Activated CD4-positive, alpha-beta T cell treated with anti-CD3 and anti-CD28 coated beads for 1 hour (primary cell): ENCODE results near the gene CACNA1C.

Experiments used
- DNase-seq: peaks from one replicate; pipeline ENCODE4 v3.0.0-alpha.2; 2020

CACNA1C gene

DNA sequence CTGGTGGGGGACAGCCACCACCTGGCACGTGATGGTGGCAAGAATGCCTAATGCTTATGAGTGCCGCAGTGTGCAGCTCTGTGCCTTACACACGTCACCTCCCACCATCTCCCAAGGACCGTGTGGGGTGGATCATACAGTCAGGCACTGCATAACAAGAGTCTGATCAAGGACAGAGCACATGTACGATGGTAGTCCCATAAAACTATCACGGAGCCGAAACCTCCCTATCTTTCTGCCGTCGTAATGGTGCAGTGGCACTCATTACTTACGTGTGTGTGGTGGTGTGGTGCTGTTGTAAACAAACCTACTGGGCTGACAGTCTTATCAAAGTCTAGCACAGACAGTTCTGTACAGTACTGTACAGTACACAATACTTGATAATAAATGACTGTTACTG lies 89.3 kb downstream of the CACNA1C start:
- DNase-seq: no peak

DNA sequence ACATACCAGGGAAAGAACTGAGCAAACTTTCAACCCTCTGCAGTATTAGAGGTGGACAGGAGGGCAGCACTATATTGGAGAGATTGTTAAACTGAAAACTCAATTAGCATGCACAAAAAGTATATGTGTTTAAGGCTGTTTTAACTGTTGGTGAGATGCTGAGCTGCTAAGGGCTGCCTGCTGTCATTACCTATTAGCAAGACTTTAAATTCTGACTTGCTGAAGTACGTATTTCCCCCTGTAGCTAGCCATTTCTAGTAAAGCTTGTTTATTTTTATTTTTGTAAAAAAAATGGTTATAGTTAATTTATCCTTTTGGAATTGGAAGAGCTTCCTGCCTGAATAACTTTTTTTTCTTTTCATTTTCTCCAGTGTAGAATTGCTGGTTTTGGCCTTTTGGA lies 92.2 kb downstream of the CACNA1C start:
- no peak for DNase-seq

DNA sequence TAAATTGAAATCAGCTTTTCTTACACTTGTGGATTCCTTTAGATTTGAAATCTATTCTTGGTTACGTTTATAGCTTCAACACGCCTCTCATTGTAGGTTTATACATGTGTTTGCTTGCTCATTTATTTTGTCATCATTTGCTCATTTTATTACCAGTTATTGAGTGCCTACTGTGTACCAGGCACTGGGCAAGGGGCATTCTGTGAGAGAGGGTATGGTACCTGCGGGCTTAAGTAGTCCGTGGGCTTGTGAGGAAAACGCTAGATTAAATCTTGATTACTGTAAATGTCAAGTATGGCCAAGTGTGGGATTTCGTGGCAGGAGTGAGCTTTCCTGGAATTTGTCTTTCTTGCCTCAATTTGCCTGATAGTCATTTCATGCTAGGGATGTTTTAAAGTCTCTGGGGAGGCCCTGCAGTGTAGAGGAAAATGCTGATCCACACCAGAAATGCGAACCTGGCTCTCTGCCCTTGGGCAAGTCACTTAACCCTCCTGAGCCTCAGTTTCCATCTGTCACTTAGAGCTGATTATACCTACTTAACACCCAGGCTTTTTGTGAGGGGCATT lies 92.7 kb downstream of the CACNA1C start:
- no peak for DNase-seq

DNA sequence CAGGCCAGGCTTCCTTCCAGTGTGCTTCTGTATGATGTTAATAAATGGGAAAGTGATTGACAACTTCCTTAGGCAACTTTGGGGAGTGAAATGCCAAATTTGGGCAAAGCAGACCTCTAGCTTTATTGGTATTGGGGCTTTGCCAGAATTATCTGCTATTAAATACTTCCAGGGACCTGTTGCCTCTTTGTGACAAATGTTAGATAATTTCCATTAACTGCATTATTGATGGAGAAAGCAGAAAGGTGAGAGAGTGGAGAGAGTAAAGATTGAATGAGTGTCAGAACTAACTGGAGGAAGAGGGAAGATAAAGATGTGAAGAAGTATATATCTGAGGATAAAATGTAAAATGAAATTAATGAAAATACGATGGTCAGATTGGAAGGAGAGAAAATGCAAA lies 94.5 kb downstream of the CACNA1C start:
- no peak for DNase-seq

DNA sequence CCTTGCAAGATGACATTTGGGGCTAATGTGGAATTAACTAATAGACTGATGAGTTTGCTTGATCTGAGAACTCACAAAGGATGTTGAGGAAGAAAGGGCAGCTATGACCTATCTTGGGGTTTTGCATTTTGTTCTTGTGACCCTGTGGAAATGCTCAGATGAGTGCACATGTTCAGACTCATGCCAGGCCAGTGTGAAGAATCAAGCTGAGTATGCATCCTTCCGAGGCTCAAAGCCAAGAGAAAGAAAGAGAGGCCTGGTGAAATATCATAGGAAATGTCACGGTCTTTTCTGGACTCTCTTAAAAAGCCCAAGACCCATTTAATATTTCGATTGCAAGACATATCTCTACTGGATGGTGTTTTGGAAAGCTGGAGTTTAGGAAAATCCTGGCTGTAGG lies 96.3 kb downstream of the CACNA1C start:
- DNase-seq: no peak

DNA sequence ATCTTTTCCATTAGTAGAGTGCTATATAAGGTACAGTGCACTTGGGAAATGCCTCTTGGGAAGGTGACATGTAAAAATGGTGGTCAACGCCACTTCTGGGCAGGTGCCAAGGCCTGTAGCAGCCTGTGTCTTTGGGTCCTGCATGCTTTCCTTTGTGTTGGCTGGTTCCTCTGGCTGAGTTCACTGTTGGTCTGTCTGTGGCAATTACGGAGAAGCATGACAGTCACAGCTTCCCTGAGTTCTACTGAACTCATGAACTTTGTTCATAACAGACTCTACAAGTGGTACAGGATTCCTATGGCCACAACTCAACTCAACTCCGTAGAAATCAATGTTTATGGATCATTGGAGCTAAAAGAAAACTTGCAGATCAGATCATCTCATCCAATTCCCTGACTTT lies 98.0 kb downstream of the CACNA1C start:
- no peak for DNase-seq

DNA sequence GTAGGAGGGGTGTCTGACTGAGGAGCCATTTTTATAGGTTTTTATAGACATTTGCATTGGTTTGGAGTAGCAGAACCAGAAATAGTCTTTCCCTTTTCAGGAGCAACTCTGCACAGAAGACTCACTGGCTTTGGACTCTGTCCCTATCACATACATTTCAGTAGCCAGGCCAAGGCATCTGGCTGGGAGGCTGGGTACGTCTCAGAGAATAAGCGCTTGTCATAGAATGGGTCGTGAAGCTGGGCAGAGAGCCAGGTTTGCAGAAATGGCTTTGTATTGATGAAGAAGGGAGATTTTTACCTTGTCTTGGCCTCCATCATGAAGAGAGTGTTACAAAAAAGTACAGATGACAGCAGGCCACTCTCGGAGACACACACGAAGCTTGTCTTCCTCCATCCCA lies 98.6 kb downstream of the CACNA1C start:
- no peak for DNase-seq

DNA sequence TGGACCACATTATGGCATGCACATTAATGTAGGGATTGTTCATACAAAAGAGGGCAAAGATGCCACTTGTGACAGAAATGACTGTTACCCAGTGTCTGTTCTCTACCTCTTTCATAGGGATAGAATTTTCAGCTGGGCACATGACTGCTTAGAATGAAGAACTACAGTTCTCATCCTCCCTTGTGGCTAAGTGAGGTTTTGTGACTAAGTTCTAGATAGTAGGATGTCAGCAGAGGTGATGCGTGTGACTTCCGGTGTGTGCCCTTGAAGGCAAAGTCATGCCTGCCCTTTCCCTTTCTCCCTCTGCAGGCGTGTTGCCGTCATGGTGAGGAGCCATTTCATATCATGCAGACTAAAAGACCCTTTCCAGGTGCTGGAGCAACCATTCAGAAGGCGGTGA lies 99.3 kb downstream of the CACNA1C start:
- DNase-seq: no peak

DNA sequence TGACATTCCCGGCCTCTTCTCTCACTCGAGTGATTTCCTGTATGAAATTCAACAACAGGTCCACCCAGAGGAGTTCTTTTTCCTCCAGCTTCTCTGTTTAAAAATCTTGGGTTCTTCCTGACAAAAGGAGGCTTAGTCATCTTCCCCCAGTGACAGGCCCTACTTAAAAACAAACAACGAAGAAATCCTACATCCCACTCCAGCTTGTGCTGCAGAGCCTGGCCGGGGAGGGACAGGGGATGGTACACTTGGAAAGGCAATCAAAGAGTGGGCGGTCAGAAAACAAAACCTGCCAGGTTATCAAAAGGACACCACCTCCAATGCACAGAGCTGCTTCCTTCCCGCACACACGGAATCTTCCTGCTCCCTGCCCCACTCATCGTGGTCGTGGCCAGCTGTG lies 101.3 kb downstream of the CACNA1C start:
- DNase-seq: no peak

DNA sequence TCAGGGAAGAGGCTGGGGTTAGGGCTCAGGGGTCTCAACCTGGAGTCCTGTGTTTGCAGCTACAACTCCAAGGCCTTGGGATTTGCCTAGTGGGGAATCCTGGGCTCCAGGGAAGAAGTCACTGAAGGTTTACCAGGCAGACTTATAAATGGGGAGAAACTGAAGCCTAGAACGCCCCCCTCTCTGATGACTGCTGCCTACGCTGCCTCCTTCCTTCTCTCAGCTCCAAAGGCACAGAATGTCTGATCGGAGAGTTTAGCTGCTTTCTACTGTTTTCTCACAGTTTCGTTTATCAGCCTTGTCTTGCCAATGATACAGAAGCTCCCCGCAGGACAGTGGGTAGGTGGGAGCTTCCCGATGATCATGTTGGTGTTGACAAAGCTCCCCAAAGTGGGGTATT lies 101.7 kb downstream of the CACNA1C start:
- DNase-seq: no peak

DNA sequence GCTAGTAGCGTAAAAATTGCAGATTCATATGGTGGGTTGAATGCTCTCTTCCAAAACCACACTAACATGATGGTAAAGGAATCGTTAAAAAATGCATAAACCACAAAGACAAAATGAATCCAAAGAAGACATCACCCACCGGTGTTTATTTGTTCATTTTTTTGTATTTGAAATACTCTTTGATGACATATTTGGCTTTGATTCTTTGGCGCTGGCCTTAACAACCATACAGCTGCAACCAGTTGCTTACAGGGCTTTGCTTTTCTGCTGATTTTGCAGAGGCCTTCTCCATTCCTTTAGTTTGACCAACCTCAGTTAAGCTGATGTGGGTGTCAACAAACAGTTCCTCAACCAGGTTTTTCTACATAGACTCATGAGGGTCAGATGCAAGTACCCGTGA lies 103.5 kb downstream of the CACNA1C start:
- no peak for DNase-seq

DNA sequence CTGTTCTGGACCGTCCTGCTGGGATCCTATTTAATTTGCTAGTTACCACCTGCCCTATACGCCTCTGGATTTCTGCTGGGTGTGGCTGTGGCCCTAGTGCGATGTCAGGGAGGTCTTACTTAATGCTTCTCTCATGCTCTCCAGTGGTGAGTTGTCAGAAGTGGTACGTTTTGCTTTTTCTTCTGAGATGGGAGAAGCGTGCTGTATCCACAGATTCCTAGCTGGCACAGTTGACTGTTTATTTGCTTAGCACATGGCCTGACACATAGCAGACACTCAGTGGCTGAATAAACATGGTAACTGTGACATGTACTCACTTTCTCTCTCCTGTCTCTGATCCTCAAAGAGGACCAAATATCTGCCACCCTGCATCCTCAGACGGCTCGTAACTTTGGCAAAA lies 107.3 kb downstream of the CACNA1C start:
- DNase-seq: no peak

DNA sequence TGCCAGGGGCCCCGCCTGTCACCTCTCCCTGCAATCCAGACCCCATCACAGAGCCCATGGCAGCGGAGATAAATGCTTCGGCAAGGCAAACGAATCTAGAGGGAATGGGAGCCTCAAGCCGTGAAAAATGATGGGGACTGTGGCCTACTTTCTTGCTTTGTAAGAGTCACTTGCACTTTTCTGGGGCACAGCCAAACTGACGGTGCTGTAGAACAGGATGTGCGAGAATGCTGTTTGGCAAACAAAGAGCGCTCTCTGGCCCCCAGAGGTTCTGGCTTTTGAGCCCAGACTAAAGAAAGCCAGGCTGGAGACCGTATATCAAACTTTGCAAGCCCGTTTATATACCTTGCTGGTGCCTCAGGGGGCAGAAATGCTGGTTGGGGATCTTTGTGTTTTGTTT lies 108.7 kb downstream of the CACNA1C start:
- no peak for DNase-seq

DNA sequence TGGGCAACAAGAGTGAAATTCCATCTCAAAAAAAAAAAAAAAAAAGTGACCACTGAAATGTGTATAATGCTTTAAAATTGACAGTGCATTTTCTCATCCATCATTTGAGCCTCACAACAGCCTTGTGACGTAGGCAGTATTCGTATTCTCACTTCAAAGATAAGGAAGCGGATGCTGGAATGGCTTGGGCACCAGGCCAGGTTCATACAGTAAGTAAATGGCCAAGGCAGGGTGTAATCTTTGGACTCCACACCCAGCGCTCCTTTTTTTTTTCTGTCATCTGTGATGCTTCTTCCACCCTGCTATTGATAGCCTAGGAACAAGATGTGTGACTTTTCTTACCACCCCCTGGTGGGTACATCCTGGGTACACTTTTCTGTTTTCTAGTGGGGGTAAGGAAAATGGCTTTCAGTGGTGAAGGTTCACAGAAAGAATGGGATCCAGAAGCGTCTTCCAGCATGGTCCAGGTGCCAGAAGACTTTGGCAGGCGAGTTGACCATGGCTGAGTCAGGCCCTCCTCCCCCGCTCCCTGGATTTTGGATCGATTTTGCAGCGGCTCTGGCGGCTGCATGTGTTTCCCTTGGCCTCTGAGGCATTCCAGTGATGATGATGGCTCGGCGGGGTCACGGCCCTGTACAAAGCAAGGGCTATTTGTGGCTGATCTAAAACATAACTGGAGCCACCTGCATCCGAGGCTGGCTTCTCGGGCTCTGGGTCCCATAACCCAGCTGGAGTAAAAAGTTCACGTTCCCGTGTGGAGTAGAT lies 110.6 kb downstream of the CACNA1C start:
- no peak for DNase-seq

DNA sequence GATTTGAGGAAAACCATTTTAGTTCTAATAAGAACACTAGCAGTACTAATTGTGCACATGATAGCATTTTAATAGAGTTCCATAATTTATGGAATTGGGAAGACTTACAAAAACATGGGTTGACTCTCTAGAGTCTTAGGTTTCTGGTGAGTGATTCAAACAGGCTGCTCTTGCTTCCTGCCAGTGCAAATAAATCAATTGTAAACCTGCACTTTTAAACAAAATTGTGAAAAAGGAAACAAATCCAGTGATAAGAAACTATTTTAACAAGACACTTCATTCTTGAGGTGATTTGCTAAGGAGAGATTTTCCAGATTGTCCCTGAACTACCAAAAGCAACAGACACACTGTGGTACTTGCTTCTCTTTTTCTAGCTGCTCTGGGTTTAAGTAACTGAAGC lies 112.2 kb downstream of the CACNA1C start:
- DNase-seq: no peak

DNA sequence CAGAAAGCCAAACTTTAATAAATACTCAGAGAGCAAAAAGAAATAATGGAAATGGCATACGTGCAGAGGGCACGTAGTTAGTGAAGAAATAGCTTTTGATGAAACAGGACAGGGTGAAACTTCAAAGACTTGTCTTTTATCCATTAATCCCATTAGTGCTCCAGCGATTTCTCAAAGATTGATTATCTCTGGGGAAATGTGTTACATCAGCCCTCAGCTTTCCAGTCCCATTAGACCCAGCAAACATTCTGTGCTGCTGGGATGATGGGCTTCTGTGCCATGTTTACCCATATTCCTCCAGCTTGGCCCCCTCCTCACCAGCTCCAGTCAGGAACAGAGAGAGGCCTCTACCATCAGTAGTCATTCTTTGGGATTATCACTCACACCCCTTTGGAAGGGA lies 113.1 kb downstream of the CACNA1C start:
- DNase-seq: no peak

DNA sequence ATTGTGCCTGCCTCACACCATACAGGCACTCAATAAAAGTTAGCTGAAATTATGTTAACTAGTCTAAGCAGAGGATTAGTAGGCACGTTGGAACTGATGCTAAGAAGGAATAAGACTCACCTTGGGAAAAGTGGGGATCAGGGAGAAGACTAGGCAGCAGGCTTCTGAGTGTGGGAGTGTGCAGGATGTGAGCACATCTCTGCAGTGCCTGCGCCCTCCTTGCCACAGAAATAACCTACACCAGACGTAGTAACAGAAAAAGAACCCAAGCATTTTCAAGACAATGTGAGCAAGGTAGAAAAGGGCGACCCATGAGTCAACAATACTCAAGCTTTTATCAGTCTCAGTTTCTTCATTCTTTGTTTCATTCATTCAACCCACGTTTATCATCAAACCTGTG lies 113.9 kb downstream of the CACNA1C start:
- DNase-seq: no peak

DNA sequence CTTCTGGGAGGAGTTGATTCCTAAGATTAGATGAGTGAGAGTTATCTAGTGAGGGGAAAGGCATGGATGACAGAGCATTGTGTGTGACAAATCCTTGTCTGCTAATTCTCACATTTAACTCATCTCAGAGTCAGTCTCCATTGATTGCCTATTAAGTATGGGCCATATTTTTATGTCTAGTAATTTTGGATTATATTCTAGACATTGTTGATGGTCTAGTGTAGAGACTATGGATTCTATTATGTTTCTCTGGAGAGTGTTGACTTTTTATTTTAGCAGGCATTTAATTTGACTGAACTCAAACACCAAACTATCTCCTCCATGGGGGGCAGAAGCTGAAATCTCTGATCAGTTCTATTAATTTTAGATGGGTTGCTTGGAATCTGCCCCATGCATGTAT lies 114.4 kb downstream of the CACNA1C start:
- DNase-seq: no peak

DNA sequence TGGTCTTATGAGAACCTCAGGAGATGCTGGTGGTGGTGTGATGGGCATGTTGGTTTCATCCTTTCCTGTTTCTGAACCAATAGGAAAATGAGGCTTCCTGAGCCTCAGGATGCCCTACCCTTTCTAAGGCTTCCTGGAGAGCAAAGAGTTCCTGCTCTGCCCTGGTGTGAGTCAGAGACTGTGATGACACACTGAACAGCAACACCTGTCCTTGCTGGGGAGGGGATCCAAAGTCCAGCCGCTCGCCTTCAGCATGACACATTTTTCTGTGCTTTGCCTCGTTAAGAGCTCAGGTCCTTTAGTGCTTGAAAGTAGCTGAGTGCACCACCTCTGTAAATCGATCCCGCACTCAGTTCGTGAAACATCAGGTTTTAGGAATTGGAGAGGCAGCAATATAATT lies 116.0 kb downstream of the CACNA1C start:
- no peak for DNase-seq

DNA sequence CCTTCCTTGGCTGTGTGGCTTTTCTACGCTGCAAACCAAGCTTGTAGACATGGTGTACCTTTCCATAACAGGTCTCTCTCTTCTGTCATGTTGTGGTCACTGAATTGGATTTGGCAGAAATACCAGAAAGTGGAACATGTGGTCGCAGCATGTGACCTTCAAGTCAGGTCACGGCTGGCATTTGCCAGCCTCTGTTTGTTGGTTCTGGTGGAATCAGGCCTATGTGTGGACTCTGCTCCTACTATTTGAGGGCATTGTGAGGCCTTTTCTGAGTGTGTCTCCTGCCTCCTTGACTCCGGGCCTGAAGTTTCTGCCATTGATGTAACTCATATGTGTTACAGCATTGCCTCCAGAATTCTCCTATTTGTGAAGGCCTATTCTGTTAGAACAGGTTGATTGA lies 116.7 kb downstream of the CACNA1C start:
- no peak for DNase-seq

DNA sequence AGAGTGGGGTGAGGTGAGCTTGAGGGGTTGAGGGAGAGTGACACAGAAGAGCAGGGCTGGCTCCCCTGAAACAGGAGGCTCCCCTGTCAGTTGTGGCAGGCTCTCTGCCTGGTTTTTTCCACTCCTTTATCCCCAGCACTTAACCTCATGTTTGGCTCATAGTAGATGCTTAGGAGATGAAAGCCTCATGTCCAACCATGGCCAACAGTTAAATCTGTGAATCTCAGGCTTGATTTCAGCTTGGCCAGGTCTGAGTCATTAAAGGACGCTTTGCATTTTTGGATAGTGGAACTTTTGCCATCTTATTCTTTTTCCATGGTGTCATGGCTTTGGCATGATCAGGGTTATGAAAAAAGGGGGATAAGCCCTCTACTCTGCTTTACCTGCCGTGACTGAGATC lies 117.2 kb downstream of the CACNA1C start:
- no peak for DNase-seq

DNA sequence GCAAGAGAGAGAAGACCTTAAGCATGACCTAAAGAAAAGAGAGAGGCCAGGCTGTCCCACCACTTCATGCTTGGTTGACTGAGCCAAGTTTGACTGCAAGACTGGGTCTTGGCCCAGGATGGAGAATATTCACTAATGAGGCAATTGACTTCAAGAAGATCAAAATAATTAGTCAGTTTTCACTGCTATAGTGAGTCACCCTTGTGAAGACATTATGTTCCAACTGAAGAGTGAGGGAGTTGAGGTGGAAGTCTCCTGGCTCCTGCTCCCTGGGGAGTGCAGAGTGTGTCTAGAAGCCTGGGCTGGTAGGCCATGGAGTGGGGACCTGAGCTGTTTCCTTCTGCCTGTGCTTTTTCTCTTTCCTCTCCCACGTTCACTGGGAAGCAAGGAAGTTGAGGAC lies 117.6 kb downstream of the CACNA1C start:
- no peak for DNase-seq

DNA sequence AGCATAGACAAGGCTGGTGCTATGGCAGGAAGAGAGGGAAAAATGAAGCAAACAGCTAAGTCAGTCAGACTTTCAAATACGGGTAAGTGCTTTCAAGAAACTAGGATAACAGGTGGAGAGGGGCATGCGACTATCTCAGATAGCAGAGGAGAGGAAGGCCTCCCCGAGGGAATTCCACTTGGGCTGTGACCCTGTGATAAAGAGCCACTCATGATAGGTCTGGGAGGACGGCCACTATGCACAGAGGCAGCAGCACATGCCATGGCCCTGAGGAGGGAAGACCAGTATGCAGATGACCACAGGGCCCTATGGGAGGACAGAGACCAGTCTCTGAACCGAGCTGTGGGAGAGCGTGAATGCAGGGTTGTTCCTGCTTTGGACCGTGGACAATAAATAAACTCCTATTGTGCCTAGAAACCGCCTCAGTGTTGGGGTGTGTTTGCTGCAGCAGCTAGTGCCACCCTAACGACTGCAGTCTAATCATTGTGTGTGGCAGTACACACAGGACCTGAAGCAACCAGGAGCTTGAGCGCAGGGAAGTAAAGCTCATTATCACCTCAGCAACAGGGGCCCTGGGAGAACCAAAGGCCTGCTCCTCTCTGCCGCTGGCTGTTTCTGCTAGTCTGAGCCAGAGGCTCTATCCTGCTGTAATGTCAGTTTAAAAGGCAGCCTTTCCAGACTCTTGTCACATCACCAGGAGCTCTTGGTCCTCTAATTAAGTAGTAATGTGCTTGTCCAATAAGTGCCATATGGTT lies 119.1 kb downstream of the CACNA1C start:
- no peak for DNase-seq

DNA sequence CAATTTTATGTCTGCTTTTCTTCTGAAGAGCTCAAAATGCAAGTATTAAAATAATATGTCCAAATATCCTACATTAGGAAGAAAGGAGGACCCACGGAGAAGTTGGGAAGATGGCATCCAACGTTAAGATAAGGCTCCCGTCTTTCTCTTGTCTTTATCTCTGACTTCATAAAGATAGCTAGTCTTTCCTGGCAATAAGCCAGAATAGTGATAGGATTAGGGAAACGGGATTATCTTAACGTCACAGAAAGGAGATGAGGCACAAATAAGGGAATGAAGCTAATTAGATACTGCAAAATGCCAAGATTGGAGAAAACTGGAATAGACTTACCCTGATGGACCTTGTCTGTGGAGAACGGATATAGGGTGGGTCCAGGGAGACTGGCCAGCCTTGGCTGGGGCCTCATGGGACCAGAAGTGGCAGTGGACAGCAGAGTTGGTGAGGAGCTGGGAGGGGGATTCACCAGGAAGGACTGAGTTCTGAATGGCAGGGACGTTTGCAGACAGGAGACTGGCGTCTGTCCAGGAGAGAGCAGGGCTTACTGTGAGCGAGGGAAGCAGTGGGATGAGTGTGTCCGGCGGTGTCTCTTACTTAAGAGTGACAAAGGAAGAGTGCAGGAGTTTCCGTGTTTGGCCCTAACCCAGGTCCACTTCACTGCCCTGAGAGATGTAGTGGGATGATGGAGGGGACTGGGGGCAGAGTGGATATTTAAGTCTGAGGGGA lies 119.9 kb downstream of the CACNA1C start:
- no peak for DNase-seq
